ENCODE data around the gene RAB3GAP1. TPM values are rescaled to one million over a fixed set of nuclear protein-coding genes. Genes with fewer than 3 reads are reported as not detected.
A peak's percentile ranks its signal among the peaks of the same experiment; 100 is the strongest.

RAB3GAP1 gene
- 31.4 and 32.0 TPM in 2 replicates for total RNA-seq (2021)
- long read RNA-seq, full-length matches to known transcripts, result 42 of 96 reads
- long read RNA-seq, partial matches to known transcripts, result 38 of 96 reads
- long read RNA-seq, other reads (novel, unspliced or antisense), result 16 of 96 reads

DNA sequence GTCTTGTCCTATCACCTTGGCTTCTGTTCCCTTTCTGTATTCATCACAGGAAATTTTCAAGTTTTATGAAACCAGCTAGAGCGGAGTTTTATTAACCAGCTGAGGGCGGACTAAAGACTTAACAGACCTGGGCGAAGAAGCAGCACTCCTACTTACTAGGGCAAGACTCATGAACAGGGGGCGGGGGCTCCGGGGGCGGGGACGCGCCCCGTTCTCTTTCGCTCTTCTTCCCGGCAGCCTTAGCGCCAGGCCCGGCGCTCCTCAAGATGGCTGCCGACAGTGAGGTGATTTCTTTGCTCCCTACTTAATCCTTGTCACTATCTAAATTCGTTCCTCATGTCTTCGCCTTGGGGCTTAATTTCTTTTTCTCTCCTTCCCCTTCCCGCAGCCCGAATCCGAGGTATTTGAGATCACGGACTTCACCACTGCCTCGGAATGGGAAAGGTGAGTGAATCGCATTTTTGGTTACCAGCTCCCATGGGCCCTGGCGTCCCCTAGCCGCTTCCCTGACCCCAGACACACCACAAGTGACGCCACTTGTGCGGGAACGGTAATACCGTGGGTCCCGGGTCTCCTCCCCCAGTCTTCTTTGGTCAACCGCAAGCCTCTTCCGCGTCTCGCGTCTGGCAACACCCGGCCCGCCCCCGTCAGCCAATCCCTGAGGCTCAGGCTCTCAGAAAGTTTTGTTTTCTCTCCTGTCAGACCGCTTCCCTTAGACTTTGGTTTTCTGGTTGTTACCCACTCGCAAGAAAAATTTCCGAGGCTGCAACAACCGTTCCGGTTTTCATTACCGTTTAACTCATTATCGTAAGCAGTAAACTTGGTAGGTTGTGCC, at the start of gene RAB3GAP1:
Gene RAB3GAP1, plus strand, starts transcription at position 251 of the 835 bp plus-strand sequence. Its CDS starts 16 bp downstream, at position 267.
- Histone ChIP-seq H2BK15ac (ENCODE audit: low read depth, low read length) (peak within 1 kb of the TSS; percentile 87; the same call in 1 of the 2 replicates), H3T11ph (ENCODE audit: low read length) (no peak within 1 kb of the TSS), H3K23me2 (ENCODE audit: insufficient read length, low read depth, low read length, poor library complexity, severe bottlenecking) (peaks cover 4% of the 10 kb centered on the region), H2AK5ac (ENCODE audit: insufficient read length, low read length) (no peak within 1 kb of the TSS), H3K4ac (ENCODE audit: low read depth, low read length) (no peak within 1 kb of the TSS; the same call in 1 of the 2 replicates), H3K9me3 (ENCODE audit: control insufficient read depth, low read depth, low read length) (no peaks in the 10 kb centered on the region), H4K8ac (replicated peaks; ENCODE audit: insufficient read length, low read depth, low read length) (peak within 1 kb of the TSS; percentile 53), H4K5ac (ENCODE audit: insufficient read length, low read depth, low read length) (peak within 1 kb of the TSS; percentile 99), H3K79me1 (ENCODE audit: insufficient read depth, low read depth, low read length, poor library complexity, severe bottlenecking) (peaks cover 9% of the 10 kb centered on the region), H3K9ac (ENCODE audit: extremely low read depth, insufficient read length, low read length) (peak within 1 kb of the TSS; percentile 100), H3K18ac (ENCODE audit: insufficient read length, low read depth, low read length) (peak within 1 kb of the TSS; percentile 94), H3K27me3 (ENCODE audit: insufficient read depth, low read length) (no peaks in the 10 kb centered on the region), H3K4me2 (ENCODE audit: insufficient read depth, insufficient read length, low read length) (peak within 1 kb of the TSS; percentile 96), H2BK120ac (ENCODE audit: low read depth, low read length, poor library complexity, severe bottlenecking) (no peak within 1 kb of the TSS), H4K20me1 (ENCODE audit: control insufficient read depth, insufficient read depth, insufficient read length) (no peaks in the 10 kb centered on the region), H3K4me1 (ENCODE audit: insufficient read depth, low read length) (no peaks in the 10 kb centered on the region), H2BK5ac (ENCODE audit: insufficient read length, low read length) (peak within 1 kb of the TSS; percentile 97), H2AFZ (ENCODE audit: low read length) (peak within 1 kb of the TSS; percentile 99), H4K91ac (ENCODE audit: insufficient read length, low read depth, low read length) (no peak within 1 kb of the TSS), H3K23ac (ENCODE audit: insufficient read length, low read depth, low read length) (no peak within 1 kb of the TSS), H3K27ac (ENCODE audit: insufficient read length, low read depth, low read length) (peak within 1 kb of the TSS; percentile 87), H2BK12ac (ENCODE audit: insufficient read length, low read depth, low read length) (peak within 1 kb of the TSS; percentile 67), H2BK20ac (ENCODE audit: low read depth, low read length, poor library complexity, severe bottlenecking) (no peak within 1 kb of the TSS), H3K56ac (ENCODE audit: insufficient read length, low read depth, low read length) (no peak within 1 kb of the TSS), H3K79me2 (ENCODE audit: insufficient read depth, low read length) (peaks cover 6% of the 10 kb centered on the region; the same call in 1 of the 2 replicates), H3K14ac (ENCODE audit: insufficient read depth, low read length) (peak within 1 kb of the TSS; percentile 85)
- H3K4me1 Mint-ChIP-seq, result peaks cover 15% of the 10 kb centered on the region in 2 experiments
- H3K27me3 Mint-ChIP-seq (ENCODE audit: low read depth), result no peaks in the 10 kb centered on the region
- no CpG with 5 or more reads among the region's 45 CpGs for WGBS (ENCODE audit: extremely low coverage, insufficient read length, low lambda C conversion rate)
- DNase-seq, result peak; percentile 86
- H3K9me3 Mint-ChIP-seq, result no peaks in the 10 kb centered on the region
- H3K4me3 Mint-ChIP-seq, result peak within 1 kb of the TSS; percentile 99 to 100
- peak within 1 kb of the TSS; percentile 98 to 100 (median 99) for H3K27ac Mint-ChIP-seq
- TF ChIP-seq, protein P1, sequence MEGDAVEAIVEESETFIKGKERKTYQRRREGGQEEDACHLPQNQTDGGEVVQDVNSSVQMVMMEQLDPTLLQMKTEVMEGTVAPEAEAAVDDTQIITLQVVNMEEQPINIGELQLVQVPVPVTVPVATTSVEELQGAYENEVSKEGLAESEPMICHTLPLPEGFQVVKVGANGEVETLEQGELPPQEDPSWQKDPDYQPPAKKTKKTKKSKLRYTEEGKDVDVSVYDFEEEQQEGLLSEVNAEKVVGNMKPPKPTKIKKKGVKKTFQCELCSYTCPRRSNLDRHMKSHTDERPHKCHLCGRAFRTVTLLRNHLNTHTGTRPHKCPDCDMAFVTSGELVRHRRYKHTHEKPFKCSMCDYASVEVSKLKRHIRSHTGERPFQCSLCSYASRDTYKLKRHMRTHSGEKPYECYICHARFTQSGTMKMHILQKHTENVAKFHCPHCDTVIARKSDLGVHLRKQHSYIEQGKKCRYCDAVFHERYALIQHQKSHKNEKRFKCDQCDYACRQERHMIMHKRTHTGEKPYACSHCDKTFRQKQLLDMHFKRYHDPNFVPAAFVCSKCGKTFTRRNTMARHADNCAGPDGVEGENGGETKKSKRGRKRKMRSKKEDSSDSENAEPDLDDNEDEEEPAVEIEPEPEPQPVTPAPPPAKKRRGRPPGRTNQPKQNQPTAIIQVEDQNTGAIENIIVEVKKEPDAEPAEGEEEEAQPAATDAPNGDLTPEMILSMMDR (conservative IDR thresholded peaks at IDR 0.05), result no peak
- H3K36me3 Mint-ChIP-seq (ENCODE audit: insufficient read depth in 1 of 3, low read depth in 3 of 3), result peaks cover 4 to 13% (median 6%) of the 10 kb centered on the region in 3 experiments; a peak in 4 of 7 replicates

Measured in H9 (cell line).